SK-N-MC (cell line): ENCODE measurements around the gene MYO1D.

Experiments used
- EZH2 ChIP-seq: fragments of 200-600 bp; sonication (generic); IDR thresholded peaks from one replicate; pipeline ENCODE4 v1.6.1; 2017; ENCODE audit warnings: antibody characterized with exemption
- FOXP2 ChIP-seq: optimal IDR thresholded peaks from 2 replicates; pipeline ENCODE3; 2011; ENCODE audit warnings: mild to moderate bottlenecking, moderate library complexity; ENCODE audit not compliant: insufficient read depth; ENCODE audit errors: extremely low read length, control extremely low read depth
- POLR2AphosphoS5 ChIP-seq: IDR thresholded peaks from 2 replicates; pipeline ENCODE4 v1.6.1; 2012; ENCODE audit warnings: mild to moderate bottlenecking, low read depth, low read length, borderline replicate concordance

GRCh38 chr17:32798938-32799337 lies 78.0 kb downstream of the MYO1D start:
- TF ChIP-seq POLR2AphosphoS5 (no peak), EZH2 (no peak), FOXP2 (no peak)
